HepG2 (cell line): ENCODE results near the gene MTURN. TPM values are rescaled to one million over a fixed set of nuclear protein-coding genes. Genes with fewer than 3 reads are reported as not detected.

Experiments used
- ATAC-seq: fragments of 200-7000 bp; cut with Tn5 transposase; 3 replicates; pipeline ENCODE4 v1.9.1; 2020; ENCODE audit warnings: mild to moderate bottlenecking, moderate library complexity
- BruUV-seq: library from RNA; stranded (reverse); fragments of 400-500 nt; replicated peaks from 2 replicates; lab custom pipeline; 2021; lab: Mats Ljungman, UMichigan
- CTCF ChIA-PET: fragments of 300-600 bp; formaldehyde crosslinking; extraction: SDS; loops from one replicate; lab custom pipeline; 2021; ENCODE audit warnings: low total read pairs, inconsistent platforms, low intra/inter-chr PET ratio; lab: Yijun Ruan, JAX
- POLR2A ChIA-PET: fragments of 350-600 bp; sonication (Branson Sonifier 250); formaldehyde crosslinking; loops from one replicate; lab custom pipeline; 2020; ENCODE audit warnings: antibody characterized with exemption, inconsistent platforms; lab: Yijun Ruan, JAX
- DNase-seq: peaks from one replicate; pipeline ENCODE4 v3.0.0-alpha.2; 2015; ENCODE audit warnings: low spot score
- FAIRE-seq: peaks from 3 replicates; lab custom pipeline; 2011; peaks lifted over from hg19 to GRCh38; lab: Jason Lieb, UNC
- H2AFZ ChIP-seq: one replicate; pipeline ENCODE4 v1.6.1; 2011; ENCODE audit warnings: low read length, inconsistent platforms
- H3K27ac ChIP-seq: fragments of 300-600 bp; 3 replicates; pipeline ENCODE4 v1.8.0; 2011; ENCODE audit warnings: mixed run types, mild to moderate bottlenecking, mixed read lengths, low read length, inconsistent platforms; ENCODE audit not compliant: insufficient read depth; ENCODE audit errors: extremely low read length
- H3K27me3 ChIP-seq, 2 experiments: fragments of 200-600 bp in 1 of 2; 2 replicates in 1 of 2; 3 replicates in 1 of 2; pipeline versions ENCODE4 v1.6.0 to v1.8.0; 2011; ENCODE audit warnings: low read length in 2 of 2, mild to moderate bottlenecking in 2 of 2, moderate library complexity in 2 of 2, inconsistent platforms in 1 of 2; ENCODE audit not compliant: insufficient read depth in 2 of 2, control insufficient read depth in 1 of 2
- H3K36me3 ChIP-seq, 2 experiments: fragments of 200-600 bp in 1 of 2; replicated peaks in 1 of 2; 2 replicates in 1 of 2; 3 replicates in 1 of 2; pipeline versions ENCODE4 v1.5.1 to v1.8.0; 2011; ENCODE audit warnings: low read length in 2 of 2, inconsistent platforms in 1 of 2; ENCODE audit not compliant: insufficient read depth in 2 of 2, control insufficient read depth in 1 of 2
- H3K4me1 ChIP-seq: 2 replicates; pipeline ENCODE4 v1.5.1; 2012; ENCODE audit warnings: low read length, inconsistent platforms; ENCODE audit not compliant: insufficient read depth
- H3K4me2 ChIP-seq: 2 replicates; pipeline ENCODE4 v1.6.0; 2011; ENCODE audit warnings: low read depth, low read length, inconsistent platforms
- H3K4me3 ChIP-seq, 3 experiments: fragments of 200-600 bp in 1 of 3; sonication (generic), shearing (Covaris generic) in 1 of 3; replicated peaks in 1 of 3; 2 replicates each; pipeline ENCODE4 v1.5.1; 2011 to 2016; ENCODE audit warnings: low read length in 3 of 3, inconsistent platforms in 2 of 3, low read depth in 2 of 3, mild to moderate bottlenecking in 2 of 3, control low read depth in 1 of 3, mixed read lengths in 1 of 3; ENCODE audit not compliant: insufficient read depth in 1 of 3
- H3K79me2 ChIP-seq: one replicate; pipeline ENCODE4 v1.6.1; 2011; ENCODE audit warnings: low read length, inconsistent platforms; ENCODE audit not compliant: insufficient read depth
- H3K9ac ChIP-seq: 2 replicates; pipeline ENCODE4 v1.6.0; 2011; ENCODE audit warnings: mild to moderate bottlenecking, low read depth, low read length, inconsistent platforms; ENCODE audit not compliant: insufficient read depth
- H3K9me3 ChIP-seq: 2 replicates; pipeline ENCODE4 v1.5.1; 2012; ENCODE audit warnings: mild to moderate bottlenecking, low read length
- H4K20me1 ChIP-seq: 2 replicates; pipeline ENCODE4 v1.6.0; 2011; ENCODE audit warnings: inconsistent platforms, mild to moderate bottlenecking, low read length, moderate library complexity; ENCODE audit not compliant: insufficient read depth
- CREBL2 ChIP-seq: sonication (generic); formaldehyde crosslinking; IDR thresholded peaks from 2 replicates; pipeline ENCODE4 v1.8.1; 2023; ENCODE audit warnings: missing genetic modification reagents, mild to moderate bottlenecking, borderline replicate concordance
- HNF4A ChIP-seq: sonication (generic); formaldehyde crosslinking; IDR thresholded peaks from 2 replicates; pipeline ENCODE4 v1.4.0; 2020; ENCODE audit warnings: missing genetic modification reagents
- PCBP1 ChIP-seq: fragments of 200-400 bp; formaldehyde crosslinking; IDR thresholded peaks from 2 replicates; pipeline ENCODE4 v1.6.1; 2017; ENCODE audit warnings: mild to moderate bottlenecking, low read depth, low read length, borderline replicate concordance
- PCBP2 ChIP-seq: fragments of 200-400 bp; formaldehyde crosslinking; optimal IDR thresholded peaks from 2 replicates; pipeline ENCODE3; 2018; ENCODE audit warnings: low read length, low read depth; ENCODE audit not compliant: poor library complexity, severe bottlenecking
- TFAP4 ChIP-seq: sonication (generic); IDR thresholded peaks from 2 replicates; pipeline ENCODE4 v1.6.1; 2016; ENCODE audit warnings: low read depth, borderline replicate concordance
- TRIM24 ChIP-seq: sonication (generic); formaldehyde crosslinking; IDR thresholded peaks from 2 replicates; pipeline ENCODE4 v1.8.0; 2022; ENCODE audit warnings: mild to moderate bottlenecking, missing genetic modification reagents
- USF2 ChIP-seq, 2 experiments: sonication (generic) in 1 of 2; formaldehyde crosslinking in 1 of 2; IDR thresholded peaks; 2 replicates each; pipeline versions ENCODE4 v1.5.1 to v1.6.1; 2011 to 2020; ENCODE audit warnings: borderline replicate concordance in 1 of 2, low read depth in 1 of 2, low read length in 1 of 2, mild to moderate bottlenecking in 1 of 2, missing genetic modification reagents in 1 of 2, moderate library complexity in 1 of 2
- ZKSCAN8 ChIP-seq: IDR thresholded peaks from 2 replicates; pipeline ENCODE4 v1.6.1; 2016; ENCODE audit warnings: borderline replicate concordance, missing genetic modification reagents, missing compliant biosample characterization
- ZNF263 ChIP-seq: sonication (generic); formaldehyde crosslinking; IDR thresholded peaks from 2 replicates; pipeline ENCODE4 v1.4.0; 2020; ENCODE audit warnings: missing genetic modification reagents
- ZNF350 ChIP-seq: sonication (generic); formaldehyde crosslinking; IDR thresholded peaks from 2 replicates; pipeline ENCODE4 v1.4.0; 2020; ENCODE audit warnings: mild to moderate bottlenecking, low read depth, missing genetic modification reagents, borderline replicate concordance
- ZNF577 ChIP-seq: sonication (generic); formaldehyde crosslinking; IDR thresholded peaks from 2 replicates; pipeline ENCODE4 v1.4.0; 2020; ENCODE audit warnings: mild to moderate bottlenecking, low read depth, missing genetic modification reagents, borderline replicate concordance
- WGBS: methylation state at CpG from one replicate; pipeline ENCODE4 v1.1.6; 2017; ENCODE audit warnings: low lambda C conversion rate; 5-methylcytosine and 5-hydroxymethylcytosine counted together
- in situ Hi-C: cut with HindIII; loops from 2 replicates; pipeline ENCODE4 v1.10.0; 2017; ENCODE audit warnings: low pct_unique_long_range_greater_than_20kb; ENCODE audit not compliant: extremely low pct_ligation_motif_present
- intact Hi-C: fragments of 100-400 bp; cut with micrococcal nuclease; formaldehyde crosslinking; loops from one replicate; pipeline ENCODE4 v1.10.0; 2022; ENCODE audit not compliant: unreplicated experiment
- polyA plus RNA-seq, 8 experiments: library from polyadenylated mRNA; depleted of rRNA in 3 of 8; stranded (reverse) in 7 of 8; unstranded in 1 of 8; fragments of >200 nt; fragmentation: Illumina TruSeq in 4 of 8; extraction: Trizol in 4 of 8; gene quantifications; 2 replicates each; pipeline versions ENCODE4 v1.2.1 to v1.2.3, GENCODE V29; 2011 to 2016; ENCODE audit warnings: low read depth in 4 of 8, missing spikeins in 1 of 8, mixed read lengths in 1 of 8; ENCODE audit not compliant: insufficient read depth in 1 of 8
- total RNA-seq, 5 experiments: library from RNA; depleted of rRNA; stranded (reverse); fragments of >200 nt; fragmentation: Illumina TruSeq; extraction: Trizol; gene quantifications; 2 replicates each; pipeline ENCODE4 v1.2.3, GENCODE V29; 2016; ENCODE audit warnings: low read depth in 1 of 5

MTURN gene
- total and polyA plus RNA-seq, 2 of the 13 experiments (the other 11 are each of a cell fraction or from before 2014, with no cell fraction given): 5.7 to 7.2 TPM

GRCh38 chr7:30170476-30171205 is 35.9 kb downstream of the MTURN start:
- CTCF ChIA-PET: no interaction called here
- intact Hi-C loops: no loop called here
- ATAC-seq: no peak

GRCh38 chr7:30171766-30172447 is 37.1 kb downstream of the MTURN start:
- no peak for ATAC-seq
- BruUV-seq: no TSS peak

More at GRCh38 chr7:30170476-30171205, 35.9 kb downstream of the MTURN start:
- H3K9ac ChIP-seq: no peak overlapping the region
- H3K4me3 ChIP-seq: no peak overlapping the region
- H3K36me3 ChIP-seq: no peaks in the 10 kb centered on the region
- H3K27me3 ChIP-seq: no peaks in the 10 kb centered on the region
- in situ Hi-C loops: no loop called here
- H3K4me1 ChIP-seq: peaks cover 11% of the 10 kb centered on the region
- 50% methylated on average over 6 of the region's 6 CpGs for WGBS
- H3K79me2 ChIP-seq: no peaks in the 10 kb centered on the region
- no peak for TF ChIP-seq TRIM24 (CRISPR knock-in tag)
- no peak for TF ChIP-seq HNF4A
- TF ChIP-seq ZNF350: no peak
- TF ChIP-seq PCBP1: no peak
- H3K4me2 ChIP-seq: no peak overlapping the region
- no peak overlapping the region for H2AFZ ChIP-seq
- no peaks in the 10 kb centered on the region for H3K9me3 ChIP-seq
- DNase-seq: no peak
- no peak overlapping the region for H3K27ac ChIP-seq
- BruUV-seq: no TSS peak
- FAIRE-seq: no peak
- POLR2A ChIA-PET: no interaction called here
- H4K20me1 ChIP-seq: no peaks in the 10 kb centered on the region

More at GRCh38 chr7:30171766-30172447, 37.1 kb downstream of the MTURN start:
- H3K9ac ChIP-seq: no peak overlapping the region
- H3K79me2 ChIP-seq: no peaks in the 10 kb centered on the region
- FAIRE-seq: no peak
- no peaks in the 10 kb centered on the region for H3K27me3 ChIP-seq
- WGBS: 25% methylated on average over 4 of the region's 9 CpGs
- TF ChIP-seq ZKSCAN8 (CRISPR knock-in tag): no peak
- no peak for TF ChIP-seq CREBL2 (CRISPR knock-in tag)
- TF ChIP-seq TFAP4: no peak
- TF ChIP-seq ZNF577 (CRISPR knock-in tag): no peak
- TF ChIP-seq PCBP2: no peak
- TF ChIP-seq USF2 (IDR thresholded peaks at IDR 0.05; ENCODE audit: low read depth, low read length): no peak
- no peak for TF ChIP-seq USF2 (CRISPR knock-in tag; IDR thresholded peaks at IDR 0.05; ENCODE audit: borderline replicate concordance)
- no peak for TF ChIP-seq ZNF263 (CRISPR knock-in tag)
- no peak overlapping the region for H3K4me2 ChIP-seq
- H3K36me3 ChIP-seq: no peaks in the 10 kb centered on the region
- no peak for DNase-seq
- no peaks in the 10 kb centered on the region for H4K20me1 ChIP-seq
- in situ Hi-C loops: no loop called here
- H2AFZ ChIP-seq: no peak overlapping the region
- no peak overlapping the region for H3K27ac ChIP-seq
- no peaks in the 10 kb centered on the region for H3K9me3 ChIP-seq
- ChIA-PET POLR2A (no interaction called here), CTCF (no interaction called here)
- H3K4me3 ChIP-seq: no peak overlapping the region
- peaks cover 11% of the 10 kb centered on the region for H3K4me1 ChIP-seq
- intact Hi-C loops: no loop called here
